ENCODE results near the gene CRYBA1. TPM values are rescaled to one million over a fixed set of nuclear protein-coding genes. Genes with fewer than 3 reads are reported as not detected.
"Not testable (repeated sequence)": the region's sequence is repeated elsewhere in the genome, so short reads cannot be mapped to it uniquely, and the experiment has no call there.

CRYBA1 gene
- total RNA-seq, 1 donor, result not detected

- Histone ChIP-seq H3K27me3 (ENCODE audit: insufficient read depth, low read length) (no peaks in the 10 kb centered on the region), H3K4me1 (ENCODE audit: insufficient read depth, low read length) (peaks cover 12% of the 10 kb centered on the region), H3K4me3 (ENCODE audit: low read length) (no peak overlapping the region), H3K9me3 (ENCODE audit: low read depth, low read length) (no peaks in the 10 kb centered on the region)
Measured at GRCh38 chr17:29219378-29220047, 27.1 kb upstream of the CRYBA1 start.

DNA sequence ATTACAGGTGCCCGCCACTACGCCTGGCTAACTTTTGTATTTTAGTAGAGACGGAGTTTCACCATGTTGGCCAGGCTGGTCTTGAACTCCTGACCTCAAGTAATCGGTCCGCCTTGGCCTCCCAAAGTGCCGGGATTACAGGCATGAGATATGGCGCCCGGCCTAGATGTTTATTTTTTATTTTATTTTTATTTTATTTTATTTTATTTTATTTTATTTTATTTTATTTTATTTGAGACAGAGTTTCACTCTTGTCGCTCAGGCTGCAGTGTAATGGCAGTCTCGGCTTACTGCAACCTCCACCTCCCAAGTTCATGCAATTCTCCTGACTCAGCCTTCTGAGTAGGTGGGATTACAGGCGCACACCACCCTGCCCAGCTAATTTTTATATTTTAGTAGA is 25.3 kb upstream of the CRYBA1 start:
- H3K4me3 ChIP-seq (ENCODE audit: low read length); H3K9me3 ChIP-seq (ENCODE audit: low read depth, low read length); H3K27me3 ChIP-seq (ENCODE audit: insufficient read depth, low read length); H3K4me1 ChIP-seq (ENCODE audit: insufficient read depth, low read length): not testable (repeated sequence)

DNA sequence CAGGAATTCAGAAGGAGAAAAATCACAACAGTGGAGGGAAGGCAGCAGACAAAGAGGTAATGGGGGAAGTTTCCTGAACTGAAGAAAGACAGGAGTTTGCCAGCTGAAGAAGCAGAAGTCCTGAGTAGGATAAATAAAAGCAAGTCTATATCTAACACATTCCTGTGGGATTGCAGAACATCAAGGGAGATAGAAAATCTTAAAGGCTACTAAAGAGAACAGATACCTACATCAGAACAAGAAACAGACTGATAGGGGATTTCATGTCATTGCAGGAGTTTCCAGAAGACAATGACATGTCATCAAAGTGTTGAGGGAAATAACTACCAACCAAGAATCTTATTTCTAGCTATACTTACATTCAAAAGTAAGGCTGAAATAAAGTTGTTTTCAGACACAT is 21.3 kb upstream of the CRYBA1 start:
- Histone ChIP-seq H3K9me3 (ENCODE audit: low read depth, low read length) (no peaks in the 10 kb centered on the region), H3K27me3 (ENCODE audit: insufficient read depth, low read length) (no peaks in the 10 kb centered on the region), H3K4me3 (ENCODE audit: low read length) (no peak overlapping the region), H3K4me1 (ENCODE audit: insufficient read depth, low read length) (no peaks in the 10 kb centered on the region)

GRCh38 chr17:29233301-29233700 is 13.4 kb upstream of the CRYBA1 start:
- H3K27me3 ChIP-seq (ENCODE audit: insufficient read depth, low read length), result no peaks in the 10 kb centered on the region
- H3K4me3 ChIP-seq (ENCODE audit: low read length), result no peak overlapping the region
- no peaks in the 10 kb centered on the region for H3K9me3 ChIP-seq (ENCODE audit: low read depth, low read length)
- H3K4me1 ChIP-seq (ENCODE audit: insufficient read depth, low read length), result peaks cover 17% of the 10 kb centered on the region

GRCh38 chr17:29234972-29235371 is 11.7 kb upstream of the CRYBA1 start:
- not testable (repeated sequence) for H3K4me3 ChIP-seq (ENCODE audit: low read length); H3K9me3 ChIP-seq (ENCODE audit: low read depth, low read length); H3K27me3 ChIP-seq (ENCODE audit: insufficient read depth, low read length)
- peaks cover 24% of the 10 kb centered on the region for H3K4me1 ChIP-seq (ENCODE audit: insufficient read depth, low read length)

DNA sequence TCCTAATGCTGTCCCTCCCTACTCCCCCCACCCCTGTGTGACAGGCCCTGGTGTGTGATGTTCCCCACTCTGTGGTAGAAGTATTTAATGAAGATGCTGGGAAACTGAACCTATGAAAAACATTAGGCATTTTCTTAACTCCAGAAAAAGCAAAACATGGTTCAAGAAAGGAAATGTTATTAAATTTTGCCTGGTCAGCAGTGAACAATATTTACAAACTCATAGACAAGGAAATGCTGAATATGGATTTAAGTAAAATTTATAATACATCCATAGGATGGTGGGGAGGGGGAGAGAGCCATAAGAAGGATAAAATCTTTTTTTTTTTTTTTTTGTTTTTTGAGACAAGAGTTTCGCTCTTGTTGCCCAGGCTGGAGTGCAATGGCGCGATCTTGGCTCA is 10.8 kb upstream of the CRYBA1 start:
- Histone ChIP-seq H3K27me3 (ENCODE audit: insufficient read depth, low read length) (no peaks in the 10 kb centered on the region), H3K9me3 (ENCODE audit: low read depth, low read length) (no peaks in the 10 kb centered on the region), H3K4me3 (ENCODE audit: low read length) (no peak overlapping the region), H3K4me1 (ENCODE audit: insufficient read depth, low read length) (peaks cover 33% of the 10 kb centered on the region)

- Histone ChIP-seq H3K9me3 (ENCODE audit: low read depth, low read length) (no peaks in the 10 kb centered on the region), H3K4me1 (ENCODE audit: insufficient read depth, low read length) (peaks cover 46% of the 10 kb centered on the region), H3K27me3 (ENCODE audit: insufficient read depth, low read length) (no peaks in the 10 kb centered on the region), H3K4me3 (ENCODE audit: low read length) (no peak overlapping the region)
Measured at GRCh38 chr17:29237476-29238132, 9.1 kb upstream of the CRYBA1 start.

DNA sequence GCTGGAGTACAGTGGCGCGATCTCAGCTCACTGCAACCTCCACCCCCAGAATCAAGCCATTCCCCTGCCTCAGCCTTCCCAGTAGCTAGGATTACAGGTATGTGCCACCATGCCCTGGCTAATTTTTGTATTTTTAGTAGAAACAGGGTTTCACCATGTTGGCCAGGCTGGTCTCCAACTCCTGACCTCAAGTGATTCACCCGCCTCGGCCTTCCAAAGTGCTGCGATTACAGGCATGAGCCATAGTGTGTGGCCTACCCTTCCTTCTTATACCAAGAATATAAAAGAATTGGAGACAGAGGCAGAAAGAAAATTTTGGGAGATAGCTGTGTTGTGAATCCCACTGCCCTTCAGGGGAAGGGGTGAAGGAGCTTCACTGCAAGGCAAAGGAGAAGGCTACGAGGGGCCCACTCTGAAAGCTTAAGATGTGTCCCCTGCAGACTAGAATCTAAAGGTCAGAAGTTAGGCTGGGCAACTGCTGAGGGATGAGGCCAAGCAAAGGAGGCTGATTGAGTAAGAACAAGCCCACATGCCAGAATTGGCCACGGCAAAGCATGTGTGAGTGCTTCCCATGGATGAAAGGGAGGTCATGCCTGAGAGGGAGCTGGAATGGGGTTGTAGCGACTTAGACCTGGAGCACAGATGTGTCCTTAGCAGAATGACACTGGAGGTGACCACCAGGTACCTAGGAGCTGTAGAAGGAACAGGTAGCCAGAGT is 8.4 kb upstream of the CRYBA1 start:
- peaks cover 46% of the 10 kb centered on the region for H3K4me1 ChIP-seq (ENCODE audit: insufficient read depth, low read length)

GRCh38 chr17:29240477-29240876 is 6.2 kb upstream of the CRYBA1 start:
- Histone ChIP-seq H3K9me3 (ENCODE audit: low read depth, low read length) (no peaks in the 10 kb centered on the region), H3K4me3 (ENCODE audit: low read length) (no peak overlapping the region), H3K27me3 (ENCODE audit: insufficient read depth, low read length) (no peaks in the 10 kb centered on the region), H3K4me1 (ENCODE audit: insufficient read depth, low read length) (peaks cover 43% of the 10 kb centered on the region)

More for the DNA sequence above, 8.4 kb upstream of the CRYBA1 start:
- Histone ChIP-seq H3K27me3 (ENCODE audit: insufficient read depth, low read length) (no peaks in the 10 kb centered on the region), H3K9me3 (ENCODE audit: low read depth, low read length) (no peaks in the 10 kb centered on the region), H3K4me3 (ENCODE audit: low read length) (no peak overlapping the region)

DNA sequence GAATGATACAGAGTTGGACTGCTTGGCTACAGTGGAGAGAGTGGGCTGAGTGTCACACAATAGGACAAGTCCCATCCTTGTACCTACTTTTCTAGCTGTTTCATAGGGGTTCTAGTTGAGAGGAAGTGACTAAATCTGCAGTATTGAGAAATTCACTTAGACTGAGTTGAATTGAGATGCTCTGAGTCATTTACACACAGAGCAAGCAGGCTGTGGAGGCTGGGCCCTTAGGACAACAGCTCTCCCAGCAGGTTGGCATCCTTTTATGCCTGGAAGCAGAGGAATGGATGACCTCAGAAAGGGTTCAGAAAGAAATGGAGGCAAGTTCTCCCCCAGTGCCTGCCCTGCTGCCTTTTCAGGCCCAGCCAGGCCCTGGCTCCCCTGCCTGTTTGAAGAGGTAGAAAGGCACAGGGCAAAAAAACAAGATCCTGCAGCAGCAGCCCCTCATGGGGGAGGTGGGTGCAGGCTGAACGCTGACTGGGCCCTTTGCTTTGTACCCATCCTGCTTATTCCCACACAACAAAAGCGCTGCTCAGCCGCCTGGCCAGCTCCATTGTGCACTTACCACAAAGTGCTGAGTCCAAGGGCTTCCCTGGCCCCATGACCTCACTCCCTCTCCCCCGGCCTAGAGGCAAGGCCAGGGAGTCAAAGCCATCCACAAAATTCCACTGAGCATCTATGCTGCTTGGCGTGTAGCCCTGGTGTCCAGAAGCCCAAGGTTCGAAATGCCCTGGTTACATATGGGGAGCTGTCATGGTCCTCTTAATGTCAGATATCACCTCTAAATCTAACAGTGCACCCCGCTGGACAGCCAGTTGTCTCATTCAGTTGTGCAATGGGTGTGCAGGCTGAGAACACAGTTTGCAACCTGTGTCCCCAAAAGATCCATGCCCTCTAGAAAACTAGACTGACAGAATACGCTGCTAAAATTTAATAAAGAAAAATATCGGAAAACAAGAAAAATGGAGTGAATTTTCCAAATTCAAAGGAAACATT is 5.4 kb upstream of the CRYBA1 start:
- no peak overlapping the region for H3K4me3 ChIP-seq (ENCODE audit: low read length)
- peaks cover 46% of the 10 kb centered on the region for H3K4me1 ChIP-seq (ENCODE audit: insufficient read depth, low read length)
- H3K27me3 ChIP-seq (ENCODE audit: insufficient read depth, low read length), result no peaks in the 10 kb centered on the region
- H3K9me3 ChIP-seq (ENCODE audit: low read depth, low read length), result no peaks in the 10 kb centered on the region

- H3K9me3 ChIP-seq (ENCODE audit: low read depth, low read length), result no peaks in the 10 kb centered on the region
- H3K4me3 ChIP-seq (ENCODE audit: low read length), result no peak overlapping the region
- H3K4me1 ChIP-seq (ENCODE audit: insufficient read depth, low read length), result peaks cover 47% of the 10 kb centered on the region
- H3K27me3 ChIP-seq (ENCODE audit: insufficient read depth, low read length), result no peaks in the 10 kb centered on the region
Measured at GRCh38 chr17:29242051-29242450, 4.6 kb upstream of the CRYBA1 start.

- Histone ChIP-seq H3K4me1 (ENCODE audit: insufficient read depth, low read length) (peaks cover 42% of the 10 kb centered on the region), H3K4me3 (ENCODE audit: low read length) (no peak overlapping the region), H3K9me3 (ENCODE audit: low read depth, low read length) (no peaks in the 10 kb centered on the region), H3K27me3 (ENCODE audit: insufficient read depth, low read length) (no peaks in the 10 kb centered on the region)
Measured at GRCh38 chr17:29242790-29243189, 3.9 kb upstream of the CRYBA1 start.

DNA sequence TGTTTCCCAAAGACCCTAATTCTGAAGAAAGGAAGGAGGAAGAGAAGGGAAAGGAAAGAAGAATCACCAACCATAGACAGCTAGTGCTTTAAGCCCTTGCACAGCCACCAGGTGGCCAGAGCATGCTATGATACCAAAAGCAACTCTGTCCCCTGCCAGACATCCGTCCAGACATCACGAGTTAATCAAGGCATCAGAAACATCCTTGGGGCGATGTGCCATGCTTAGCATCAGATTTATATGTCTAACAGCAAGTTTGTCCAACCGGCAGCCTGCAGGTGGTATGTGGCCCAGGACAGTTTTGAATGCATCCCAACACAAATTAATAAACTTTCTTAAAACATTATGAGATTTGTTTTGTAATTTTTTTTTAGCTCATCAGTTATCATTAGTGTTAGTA is 2.9 kb upstream of the CRYBA1 start:
- Histone ChIP-seq H3K27me3 (ENCODE audit: insufficient read depth, low read length) (no peaks in the 10 kb centered on the region), H3K4me1 (ENCODE audit: insufficient read depth, low read length) (peaks cover 32% of the 10 kb centered on the region), H3K9me3 (ENCODE audit: low read depth, low read length) (no peaks in the 10 kb centered on the region), H3K4me3 (ENCODE audit: low read length) (no peak overlapping the region)

- peaks cover 27% of the 10 kb centered on the region for H3K4me1 ChIP-seq (ENCODE audit: insufficient read depth, low read length)
- no peaks in the 10 kb centered on the region for H3K9me3 ChIP-seq (ENCODE audit: low read depth, low read length)
- H3K27me3 ChIP-seq (ENCODE audit: insufficient read depth, low read length), result no peaks in the 10 kb centered on the region
Measured at GRCh38 chr17:29245401-29245800, 1.3 kb upstream of the CRYBA1 start.

DNA sequence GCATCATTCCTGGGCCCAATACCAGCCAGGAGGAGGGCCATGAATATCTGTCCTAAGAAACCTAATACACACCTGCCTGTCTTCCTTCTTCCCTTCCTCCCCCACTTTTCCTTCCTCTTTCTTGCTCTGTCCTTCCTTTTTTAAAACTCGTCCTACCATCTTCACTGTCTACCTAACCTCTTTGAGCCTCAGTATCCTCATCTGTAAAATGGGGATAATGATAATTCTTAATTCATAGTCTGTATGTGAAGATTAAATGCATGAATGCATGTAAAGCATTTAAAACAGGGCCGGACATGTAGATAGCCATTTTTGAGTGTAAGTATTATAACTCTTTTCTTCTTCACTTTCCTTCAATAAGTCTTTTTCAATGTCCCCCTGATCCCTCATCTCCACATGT is 560 bp downstream of the CRYBA1 start:
- Histone ChIP-seq H3K4me3 (ENCODE audit: low read length) (no peak overlapping the region), H3K9me3 (ENCODE audit: low read depth, low read length) (no peaks in the 10 kb centered on the region), H3K4me1 (ENCODE audit: insufficient read depth, low read length) (peaks cover 9% of the 10 kb centered on the region), H3K27me3 (ENCODE audit: insufficient read depth, low read length) (no peaks in the 10 kb centered on the region)

More at GRCh38 chr17:29245401-29245800, 1.3 kb upstream of the CRYBA1 start:
- H3K4me3 ChIP-seq (ENCODE audit: low read length), result no peak overlapping the region

Measured in mononuclear cell (primary cell).